Right lobe of liver (tissue), 4 donors: ENCODE results near the gene ZNF487.

Source experiments
- CTCF ChIP-seq, 4 donors: fragments of 200-600 bp in 3 of 4; fragments of 450-650 bp in 1 of 4; IDR thresholded peaks; one replicate each; pipeline versions ENCODE4 v1.5.1 to v1.8.0; 2016 to 2022; ENCODE audit warnings: antibody characterized with exemption in 4 of 4, mild to moderate bottlenecking in 2 of 4
- POLR2A ChIP-seq: fragments of 450-650 bp; IDR thresholded peaks from one replicate; pipeline ENCODE4 v1.6.1; 2017; ENCODE audit warnings: antibody characterized with exemption, mild to moderate bottlenecking
- donor health status: DM: no; HTN: no; CAD: no.
- donor health status: DM: no; HTN: no; CAD: no.
- donor health status: DM: no; HTN: yes; CAD: no.

- peak in 1 of 4 donors; percentile 36 for TF ChIP-seq CTCF (IDR thresholded peaks at IDR 0.05)
- TF ChIP-seq POLR2A = peak; percentile 96
Observed at GRCh38 chr10:43436291-43437140, at the start of gene ZNF487.
